Measurements from ENCODE around the gene FRMD4B. TPM values are rescaled to one million over a fixed set of nuclear protein-coding genes. Genes with fewer than 3 reads are reported as not detected.

The FRMD4B gene
- total and polyA plus RNA-seq, 2 donors (not counting 3 experiments of a cell fraction or from before 2014, with no cell fraction given), result 66.4 to 89.7 TPM

- Histone ChIP-seq H3K9me3 (replicated peaks; ENCODE audit: control insufficient read depth, insufficient read depth, low read length) (no peaks in the 10 kb centered on the region), H3K36me3 (ENCODE audit: control insufficient read depth in 2 of 2, extremely low read depth in 1 of 2, insufficient read depth in 2 of 2, low read length in 2 of 2) (no peaks in the 10 kb centered on the region), H4K20me1 (replicated peaks; ENCODE audit: control insufficient read depth, extremely low read depth, insufficient read depth, low read length) (no peaks in the 10 kb centered on the region), H3K9ac (replicated peaks; ENCODE audit: extremely low read depth, insufficient read depth, low read length) (no peak overlapping the region), H3K4me1 (ENCODE audit: control insufficient read depth, extremely low read depth, insufficient read depth, low read length) (peaks cover 17% of the 10 kb centered on the region), H3K27me3 (ENCODE audit: control insufficient read depth in 2 of 2, insufficient read depth in 2 of 2, low read length in 2 of 2) (no peaks in the 10 kb centered on the region), H3K4me3 (replicated peaks in 1 of 3; ENCODE audit: insufficient read depth in 1 of 3, low read depth in 1 of 3, low read length in 3 of 3) (no peak overlapping the region), H3K79me2 (ENCODE audit: control insufficient read depth, insufficient read depth, low read length) (no peaks in the 10 kb centered on the region), H3K27ac (ENCODE audit: insufficient read depth, low read depth, low read length) (no peak overlapping the region), H2AFZ (ENCODE audit: low read depth, low read length) (no peak overlapping the region), H3K9me1 (replicated peaks; ENCODE audit: control insufficient read depth, extremely low read depth, insufficient read depth, low read length) (no peaks in the 10 kb centered on the region), H3K4me2 (ENCODE audit: insufficient read depth, low read length) (peak overlapping the region; percentile 27)
- BruUV-seq (replicated peaks), result no TSS peak
- CTCF ChIA-PET, result interaction anchor here (0.8 to 1.8 kb wide), 3 partner anchors 10 to 50 kb away, joined by 3 to 6 read pairs (median 4); no protein-coding TSS in a partner anchor
- DNase-seq (ENCODE audit: low read depth, low spot score), result peak; percentile 17
- intact Hi-C loops (cut with micrococcal nuclease) (loop anchor here (2.0 kb wide), 1 partner anchor 31 kb away; no protein-coding TSS in a partner anchor), dilution Hi-C loops (cut with MboI; ENCODE audit: extremely low pct_ligation_motif_present, low sequenced_read_pairs) (no loop called here)
- POLR2A ChIA-PET, result no interaction called here
- TF ChIP-seq MAX (IDR thresholded peaks at IDR 0.05; ENCODE audit: insufficient read depth, insufficient read length), result no peak
- no peak for TF ChIP-seq GATA2 (IDR thresholded peaks at IDR 0.05; ENCODE audit: insufficient read depth, insufficient read length, low read depth, low read length)
- no peak for TF ChIP-seq MYC (IDR thresholded peaks at IDR 0.05; ENCODE audit: low read depth, low read length)
- TF ChIP-seq JUN (IDR thresholded peaks at IDR 0.05; ENCODE audit: borderline replicate concordance, insufficient read depth, insufficient read length, low read depth), result no peak
- TF ChIP-seq POLR2A (IDR thresholded peaks at IDR 0.05; ENCODE audit: low read depth, low read length), result no peak
- TF ChIP-seq FOS (IDR thresholded peaks at IDR 0.05; ENCODE audit: borderline replicate concordance, insufficient read depth, low read length), result no peak
- peak; percentile 66 for FAIRE-seq
These were observed 3.8 kb upstream of the FRMD4B start for GRCh38 chr3:69389520-69390248.

GRCh38 chr3:69388241-69388640 is 2.4 kb upstream of the FRMD4B start:
- no peaks in the 10 kb centered on the region for H3K9me1 ChIP-seq (replicated peaks; ENCODE audit: control insufficient read depth, extremely low read depth, insufficient read depth, low read length)
- no peak overlapping the region for H2AFZ ChIP-seq (ENCODE audit: low read depth, low read length)
- no peaks in the 10 kb centered on the region for H3K36me3 ChIP-seq (ENCODE audit: control insufficient read depth in 2 of 2, extremely low read depth in 1 of 2, insufficient read depth in 2 of 2, low read length in 2 of 2)
- no peaks in the 10 kb centered on the region for H3K27me3 ChIP-seq (ENCODE audit: control insufficient read depth in 2 of 2, insufficient read depth in 2 of 2, low read length in 2 of 2)
- no peak for FAIRE-seq
- dilution Hi-C loops (cut with MboI; ENCODE audit: extremely low pct_ligation_motif_present, low sequenced_read_pairs), result no loop called here
- H3K4me3 ChIP-seq (replicated peaks in 1 of 3; ENCODE audit: insufficient read depth in 1 of 3, low read depth in 1 of 3, low read length in 3 of 3), result no peak overlapping the region
- H3K9me3 ChIP-seq (replicated peaks; ENCODE audit: control insufficient read depth, insufficient read depth, low read length), result no peaks in the 10 kb centered on the region
- H4K20me1 ChIP-seq (replicated peaks; ENCODE audit: control insufficient read depth, extremely low read depth, insufficient read depth, low read length), result no peaks in the 10 kb centered on the region
- H3K4me1 ChIP-seq (ENCODE audit: control insufficient read depth, extremely low read depth, insufficient read depth, low read length), result peaks cover 17% of the 10 kb centered on the region
- CTCF ChIA-PET, result interaction anchor here (0.9 kb wide), 1 partner anchor 22 kb away, joined by 3 read pairs; no protein-coding TSS in a partner anchor
- H3K27ac ChIP-seq (ENCODE audit: insufficient read depth, low read depth, low read length), result no peak overlapping the region
- DNase-seq (ENCODE audit: low read depth, low spot score), result no peak
- H3K79me2 ChIP-seq (ENCODE audit: control insufficient read depth, insufficient read depth, low read length), result no peaks in the 10 kb centered on the region
- H3K9ac ChIP-seq (replicated peaks; ENCODE audit: extremely low read depth, insufficient read depth, low read length), result no peak overlapping the region
- POLR2A ChIA-PET, result no interaction called here
- TF ChIP-seq MYC (IDR thresholded peaks at IDR 0.05; ENCODE audit: low read depth, low read length), result no peak
- TF ChIP-seq CTCF (IDR thresholded peaks at IDR 0.05; ENCODE audit: extremely low read depth in 1 of 2, insufficient read depth in 1 of 2, low read depth in 1 of 2, low read length in 2 of 2), result no peak
- no peak for TF ChIP-seq EZH2 (IDR thresholded peaks at IDR 0.05; ENCODE audit: borderline replicate concordance, low read depth, low read length, severe bottlenecking)
- no peak for TF ChIP-seq GATA2 (IDR thresholded peaks at IDR 0.05; ENCODE audit: insufficient read depth, insufficient read length, low read depth, low read length)
- no TSS peak for BruUV-seq (replicated peaks)
- intact Hi-C loops (cut with micrococcal nuclease), result loop anchor here (2.0 kb wide), 1 partner anchor 33 kb away; no protein-coding TSS in a partner anchor
- no peak overlapping the region for H3K4me2 ChIP-seq (ENCODE audit: insufficient read depth, low read length)

All from endothelial cell of umbilical vein (primary cell).